Skeletal muscle cell (primary cell): ENCODE data around the gene TOR1A.
A peak's percentile ranks its signal among the peaks of the same experiment; 100 is the strongest.

ENCODE experiments used
- DNase-seq: peaks from one replicate; pipeline ENCODE4 v3.0.0-alpha.2; 2010; ENCODE audit warnings: low read depth
- H3K4me3 ChIP-seq: 2 replicates; pipeline ENCODE4 v1.5.1; 2011; ENCODE audit warnings: low read depth, mild to moderate bottlenecking, control low read depth, low read length, moderate library complexity

The TOR1A gene

GRCh38 chr9:129854588-129855110, 30.7 kb upstream of the TOR1A start:
- no peak for DNase-seq
- no peak overlapping the region for H3K4me3 ChIP-seq

GRCh38 chr9:129853614-129854013, 29.7 kb upstream of the TOR1A start:
- no peak overlapping the region for H3K4me3 ChIP-seq
- no peak for DNase-seq

- no peak for DNase-seq
- no peak overlapping the region for H3K4me3 ChIP-seq
These were observed 28.6 kb upstream of the TOR1A start for GRCh38 chr9:129852579-129852978.

GRCh38 chr9:129851821-129852220, 27.9 kb upstream of the TOR1A start:
- H3K4me3 ChIP-seq: no peak overlapping the region
- no peak for DNase-seq

- H3K4me3 ChIP-seq: no peak overlapping the region
- no peak for DNase-seq
These were observed 27.1 kb upstream of the TOR1A start for GRCh38 chr9:129850821-129851550.

GRCh38 chr9:129849901-129850300, 26.0 kb upstream of the TOR1A start:
- no peak overlapping the region for H3K4me3 ChIP-seq
- DNase-seq: no peak

GRCh38 chr9:129848712-129849441, 24.9 kb upstream of the TOR1A start:
- H3K4me3 ChIP-seq: no peak overlapping the region
- no peak for DNase-seq

GRCh38 chr9:129845373-129845772, 21.4 kb upstream of the TOR1A start:
- DNase-seq: no peak
- no peak overlapping the region for H3K4me3 ChIP-seq

GRCh38 chr9:129841071-129841470, 17.1 kb upstream of the TOR1A start:
- no peak for DNase-seq

GRCh38 chr9:129840034-129840433, 16.1 kb upstream of the TOR1A start:
- DNase-seq: no peak
- H3K4me3 ChIP-seq: no peak overlapping the region

More at GRCh38 chr9:129841071-129841470, 17.1 kb upstream of the TOR1A start:
- H3K4me3 ChIP-seq: no peak overlapping the region

- H3K4me3 ChIP-seq: no peak overlapping the region
- DNase-seq: no peak
These were observed 15.5 kb upstream of the TOR1A start for GRCh38 chr9:129839324-129840023.

GRCh38 chr9:129838707-129839259, 14.8 kb upstream of the TOR1A start:
- H3K4me3 ChIP-seq: no peak overlapping the region
- DNase-seq: peak; percentile 68

- DNase-seq: no peak
- H3K4me3 ChIP-seq: peak overlapping the region; percentile 86
These were observed 12.5 kb upstream of the TOR1A start for GRCh38 chr9:129836311-129837007.

GRCh38 chr9:129835860-129836223, 11.9 kb upstream of the TOR1A start:
- no peak for DNase-seq
- peak overlapping the region; percentile 86 for H3K4me3 ChIP-seq

- H3K4me3 ChIP-seq: peak within 1 kb of the TSS; percentile 86
- DNase-seq: peak; percentile 74
These were observed 11.4 kb upstream of the TOR1A start, which contains the start of the genes C9orf78 and USP20 for GRCh38 chr9:129835128-129835859. Gene C9orf78, minus strand, starts transcription at chr9:129835275. Its CDS starts 54 bp downstream, at chr9:129835221. Gene USP20, plus strand, starts transcription at chr9:129835458. Its CDS starts 17,098 bp downstream, at chr9:129852556.

GRCh38 chr9:129834489-129835127, 10.7 kb upstream of the TOR1A start:
- H3K4me3 ChIP-seq: peak overlapping the region; percentile 86
- DNase-seq: no peak

- no peak overlapping the region for H3K4me3 ChIP-seq
These were observed 9.0 kb upstream of the TOR1A start for GRCh38 chr9:129832982-129833381.

GRCh38 chr9:129828969-129829368, 5.0 kb upstream of the TOR1A start:
- no peak overlapping the region for H3K4me3 ChIP-seq
- no peak for DNase-seq

More at GRCh38 chr9:129832982-129833381, 9.0 kb upstream of the TOR1A start:
- no peak for DNase-seq
